MCF 10A (cell line): ENCODE measurements around the gene KCTD13. TPM values are rescaled to one million over a fixed set of nuclear protein-coding genes. Genes with fewer than 3 reads are reported as not detected.
"Not testable (repeated sequence)": the region's sequence is repeated elsewhere in the genome, so short reads cannot be mapped to it uniquely, and the experiment has no call there.

Experiments
- BruUV-seq: library from RNA; stranded (reverse); fragments of 400-500 nt; replicated peaks from 2 replicates; lab custom pipeline; 2021; lab: Mats Ljungman, UMichigan
- CTCF ChIA-PET: fragments of 300-600 bp; sonication (Branson Sonifier 250); formaldehyde crosslinking; extraction: SDS; loops from one replicate; lab custom pipeline; 2021; ENCODE audit warnings: antibody characterized with exemption, inconsistent platforms; lab: Yijun Ruan, JAX
- POLR2A ChIA-PET: fragments of 300-600, 350-650 bp; sonication (Branson Sonifier 250); formaldehyde crosslinking; extraction: SDS; loops from one replicate; lab custom pipeline; 2020; ENCODE audit warnings: antibody characterized with exemption, inconsistent platforms; lab: Yijun Ruan, JAX
- DNase-seq: peaks from one replicate; pipeline ENCODE4 v3.0.0-alpha.2; 2018; ENCODE audit not compliant: unreplicated experiment
- H3K27ac Mint-ChIP-seq: one replicate; pipeline ENCODE4 v1.8.0; 2022; ENCODE audit warnings: mild to moderate bottlenecking, low read depth, mixed read lengths; ENCODE audit not compliant: unreplicated experiment
- H3K27me3 Mint-ChIP-seq: one replicate; pipeline ENCODE4 v1.8.0; 2022; ENCODE audit warnings: mixed read lengths; ENCODE audit not compliant: insufficient read depth, unreplicated experiment
- H3K36me3 Mint-ChIP-seq: one replicate; pipeline ENCODE4 v1.8.0; 2022; ENCODE audit warnings: mild to moderate bottlenecking, moderate library complexity, mixed read lengths; ENCODE audit not compliant: insufficient read depth, unreplicated experiment
- H3K4me1 Mint-ChIP-seq: one replicate; pipeline ENCODE4 v1.8.0; 2022; ENCODE audit warnings: mixed read lengths; ENCODE audit not compliant: insufficient read depth, unreplicated experiment
- H3K4me3 Mint-ChIP-seq: one replicate; pipeline ENCODE4 v1.8.0; 2022; ENCODE audit warnings: mild to moderate bottlenecking, moderate library complexity, mixed read lengths; ENCODE audit not compliant: unreplicated experiment
- H3K9me3 Mint-ChIP-seq: one replicate; pipeline ENCODE4 v1.8.0; 2022; ENCODE audit warnings: mixed read lengths; ENCODE audit not compliant: unreplicated experiment
- CTCF ChIP-seq: fragments of 200-600 bp; IDR thresholded peaks from one replicate; pipeline ENCODE4 v1.8.0; 2022; ENCODE audit warnings: antibody characterized with exemption, mild to moderate bottlenecking; ENCODE audit not compliant: unreplicated experiment
- intact Hi-C: fragments of 100-400 bp; cut with micrococcal nuclease; formaldehyde crosslinking; loops from 2 replicates; pipeline ENCODE4 v1.14.1; 2022
- total RNA-seq: library from RNA; stranded (reverse); gene quantifications from 2 replicates; pipeline ENCODE4 v1.2.3, GENCODE V29; 2022

The KCTD13 gene
- total RNA-seq, 1 experiment from 2014 or later: 38.9 TPM

GRCh38 chr16:29961479-29962343 is 35.7 kb upstream of the KCTD13 start, which contains the start of gene TMEM219:
Gene TMEM219 (plus strand): TSS chr16:29962079. CDS start chr16:29963144, 1,065 bp downstream.
- H3K27ac Mint-ChIP-seq: peak within 1 kb of the TSS; percentile 77
- no peaks in the 10 kb centered on the region for H3K27me3 Mint-ChIP-seq
- TF ChIP-seq CTCF: peak; percentile 14
- H3K4me3 Mint-ChIP-seq: peak within 1 kb of the TSS; percentile 89
- BruUV-seq: no TSS peak
- POLR2A ChIA-PET: interaction anchor here (0.6 to 3.8 kb wide), 21 partner anchors 9 to 1729 kb away, joined by 3 to 75 read pairs (median 4); partner anchors contain the start of genes ALDOA, ASPHD1, CDIPT and HIRIP3
- intact Hi-C loops: loop anchor here (1.0 kb wide), 1 partner anchor 35 kb away; the partner anchor contains the start of gene KCTD13
- peaks cover 16% of the 10 kb centered on the region for H3K4me1 Mint-ChIP-seq
- no peaks in the 10 kb centered on the region for H3K9me3 Mint-ChIP-seq
- peaks cover 10% of the 10 kb centered on the region for H3K36me3 Mint-ChIP-seq
- DNase-seq: peak; percentile 77
- CTCF ChIA-PET: interaction anchor here (0.6 to 3.2 kb wide), 12 partner anchors 9 to 896 kb away, joined by 3 to 25 read pairs (median 3); partner anchors contain the start of gene KCTD13

GRCh38 chr16:29961127-29961478 is 35.1 kb upstream of the KCTD13 start:
- peaks cover 16% of the 10 kb centered on the region for H3K4me1 Mint-ChIP-seq
- BruUV-seq: no TSS peak
- H3K36me3 Mint-ChIP-seq: peaks cover 10% of the 10 kb centered on the region
- H3K27me3 Mint-ChIP-seq: no peaks in the 10 kb centered on the region
- no peaks in the 10 kb centered on the region for H3K9me3 Mint-ChIP-seq
- H3K4me3 Mint-ChIP-seq: peak overlapping the region; percentile 89
- ChIA-PET POLR2A (interaction anchor here (0.6 to 3.8 kb wide), 14 partner anchors 8 to 145 kb away, joined by 3 to 75 read pairs (median 6); partner anchors contain the start of genes ASPHD1, HIRIP3, KCTD13 and MVP), CTCF (interaction anchor here (0.6 to 3.2 kb wide), 7 partner anchors 9 to 897 kb away, joined by 3 to 25 read pairs (median 3); no protein-coding TSS in a partner anchor)
- intact Hi-C loops: loop anchor here (1.0 kb wide), 1 partner anchor 35 kb away; the partner anchor contains the start of gene KCTD13
- H3K27ac Mint-ChIP-seq: peak overlapping the region; percentile 31
- DNase-seq: no peak
- no peak for TF ChIP-seq CTCF

GRCh38 chr16:29959821-29960220 is 33.8 kb upstream of the KCTD13 start:
- intact Hi-C loops, DNase-seq, H3K4me3 Mint-ChIP-seq, H3K27ac Mint-ChIP-seq, CTCF ChIA-PET, H3K9me3 Mint-ChIP-seq, BruUV-seq, H3K27me3 Mint-ChIP-seq: not testable (repeated sequence)
- POLR2A ChIA-PET: interaction anchor here (0.7 to 3.8 kb wide), 2 partner anchors 16 to 94 kb away, joined by 3 to 34 read pairs; no protein-coding TSS in a partner anchor
- peaks cover 16% of the 10 kb centered on the region for H3K4me1 Mint-ChIP-seq
- peaks cover 10% of the 10 kb centered on the region for H3K36me3 Mint-ChIP-seq

- ChIA-PET POLR2A (no interaction called here), CTCF (no interaction called here)
- no peaks in the 10 kb centered on the region for H3K27me3 Mint-ChIP-seq
- H3K4me1 Mint-ChIP-seq: peaks cover 16% of the 10 kb centered on the region
- DNase-seq: no peak
- H3K4me3 Mint-ChIP-seq: no peak overlapping the region
- TF ChIP-seq CTCF: no peak
- no peaks in the 10 kb centered on the region for H3K9me3 Mint-ChIP-seq
- no peak overlapping the region for H3K27ac Mint-ChIP-seq
- peaks cover 10% of the 10 kb centered on the region for H3K36me3 Mint-ChIP-seq
- no TSS peak for BruUV-seq
- intact Hi-C loops: no loop called here
These were observed 33.3 kb upstream of the KCTD13 start for GRCh38 chr16:29959293-29959692.
